Heart right ventricle (tissue), 16 donors: ENCODE results near the gene NANOS1. TPM values are rescaled to one million over a fixed set of nuclear protein-coding genes. Genes with fewer than 3 reads are reported as not detected.

Experiments used
- ATAC-seq, 8 donors: fragments of 200-7000 bp; cut with Tn5 transposase; one replicate each; pipeline ENCODE4 v1.9.1; 2020; ENCODE audit warnings: mild to moderate bottlenecking in 8 of 8, moderate library complexity in 8 of 8, moderate number of reproducible peaks in 1 of 8
- DNase-seq, 2 donors: peaks; one replicate each; pipeline ENCODE4 v3.0.0-alpha.2; 2020
- H3K27ac ChIP-seq, 10 donors: fragments of 200-600 bp; sonication (generic) in 2 of 10; one replicate each; pipeline versions ENCODE4 v1.5.0 to v1.8.0; 2020 to 2022; ENCODE audit warnings: mild to moderate bottlenecking in 3 of 10
- H3K27me3 ChIP-seq, 7 donors: fragments of 200-600 bp; one replicate each; pipeline ENCODE4 v1.8.0; 2021 to 2022; ENCODE audit warnings: mild to moderate bottlenecking in 2 of 7
- H3K36me3 ChIP-seq, 9 donors: fragments of 200-600 bp; sonication (generic) in 1 of 9; one replicate each; pipeline versions ENCODE4 v1.5.0 to v1.8.0; 2020 to 2022; ENCODE audit warnings: mild to moderate bottlenecking in 2 of 9
- H3K4me1 ChIP-seq, 9 donors: fragments of 200-600 bp; sonication (generic) in 1 of 9; one replicate each; pipeline versions ENCODE4 v1.5.0 to v1.8.0; 2020 to 2022; ENCODE audit warnings: mild to moderate bottlenecking in 4 of 9
- H3K4me3 ChIP-seq, 10 donors: fragments of 200-600 bp; sonication (generic) in 2 of 10; one replicate each; pipeline versions ENCODE4 v1.5.0 to v1.8.0; 2020 to 2022; ENCODE audit warnings: mild to moderate bottlenecking in 7 of 10, moderate library complexity in 2 of 10
- H3K9me3 ChIP-seq, 11 donors: fragments of 200-600 bp in 10 of 11; sonication (generic) in 2 of 11; one replicate each; pipeline versions ENCODE4 v1.5.0 to v1.8.0; 2013 to 2022; ENCODE audit warnings: mild to moderate bottlenecking in 2 of 11, control low read depth in 1 of 11, moderate library complexity in 1 of 11
- CTCF ChIP-seq, 9 donors: fragments of 200-600 bp; sonication (generic) in 2 of 9; IDR thresholded peaks; one replicate each; pipeline versions ENCODE4 v1.5.0 to v1.8.0; 2021 to 2022; ENCODE audit warnings: antibody characterized with exemption in 9 of 9, mild to moderate bottlenecking in 5 of 9, moderate library complexity in 1 of 9
- WGBS, 2 donors: extraction: QIAGEN DNeasy Blood & Tissue Kit; methylation state at CpG; one replicate each; pipeline ENCODE4 v1.1.7; 2013; ENCODE audit warnings: inconsistent platforms in 1 of 2; 5-methylcytosine and 5-hydroxymethylcytosine counted together
- intact Hi-C, 10 donors: fragments of 100-400 bp; cut with DNase I; formaldehyde crosslinking; loops; one replicate each; pipeline versions ENCODE4 v1.11.1 to v1.14.2; 2022
- polyA plus RNA-seq, 2 donors: library from polyadenylated mRNA; stranded (reverse); fragments of 200-250 nt; gene quantifications; one replicate each; pipeline ENCODE4 v1.2.3, GENCODE V29; 2013
- total RNA-seq, 10 donors: library from RNA; stranded (reverse); fragmentation: NEBNext Ultra II Directional in 3 of 10; extraction: Animal tissue kit (Norgen Biotek cat#: 25700) in 3 of 10; gene quantifications; one replicate each; pipeline versions ENCODE4 v1.2.1 to v1.2.4, GENCODE V29; 2021 to 2023
- donor health status: Arrhythmogenic right ventricular cardiomyopathy.
- donor health status: ischemic (EF 13 %, LVEDD 7.1; RV severe dilation, severe dysfunction).
- donor health status: healthy with polysubstance abuse.
- donor health status: DM: no; HTN: yes; CAD: no.
- donor health status: DM: no; HTN: no; CAD: no.
- donor health status: ischemic (EF 25% LVEDD 6.9; RV normal size, moderate dysfunction).
- donor health status: ischemic (EF 25% LVEDD 5.7; RV mildly dilated, moderate dysfunction).
- donor health status: healthy.
- donor health status: DM: yes; HTN: yes; CAD: no.
- donor health status: Ischemic cardiomyopathy.
- donor health status: ischemic (EF 35%, LVEDD 5.7; RV mildly dilated, moderate dysfunction).
- donor health status: nonischemic (EF 11% LVEDD 7.7; RV severe dilation, severe dysfunction).
- donor health status: DM: yes; HTN: yes; CAD: no.
- donor health status: PGD.
- donor health status: ischemic (EF 29% LVEDD 5.4; RV normal size, mild dysfunction).
- donor health status: nonischemic (EF 23%, LVEDD 6.1; RV moderate dilation, normal function).

NANOS1 gene
- total and polyA plus RNA-seq, 12 donors: 2.9 to 26.1 (median 7.3) TPM

GRCh38 chr10:119023553-119023868, 6.0 kb upstream of the NANOS1 start:
- Histone ChIP-seq H3K27me3 (peaks cover 0 to under 1% (median 0%) of the 10 kb centered on the region in 7 donors), H3K27ac (no peak overlapping the region), H3K36me3 (no peaks in the 10 kb centered on the region), H3K9me3 (peaks cover 0 to 5% (median 0%) of the 10 kb centered on the region in 11 donors), H3K4me1 (peaks cover 0 to 35% (median 17%) of the 10 kb centered on the region in 9 donors), H3K4me3 (no peak overlapping the region)
- intact Hi-C loops: loop anchor here in 2 of 10 donors (5.0 kb wide), 2 partner anchors 51 to 56 kb away; no protein-coding TSS in a partner anchor
- DNase-seq (no peak), ATAC-seq (no peak)
- 66 to 69% methylated on average over 8 of the region's 8 CpGs for WGBS, 2 donors
- no peak for TF ChIP-seq CTCF (IDR thresholded peaks at IDR 0.05)

DNA sequence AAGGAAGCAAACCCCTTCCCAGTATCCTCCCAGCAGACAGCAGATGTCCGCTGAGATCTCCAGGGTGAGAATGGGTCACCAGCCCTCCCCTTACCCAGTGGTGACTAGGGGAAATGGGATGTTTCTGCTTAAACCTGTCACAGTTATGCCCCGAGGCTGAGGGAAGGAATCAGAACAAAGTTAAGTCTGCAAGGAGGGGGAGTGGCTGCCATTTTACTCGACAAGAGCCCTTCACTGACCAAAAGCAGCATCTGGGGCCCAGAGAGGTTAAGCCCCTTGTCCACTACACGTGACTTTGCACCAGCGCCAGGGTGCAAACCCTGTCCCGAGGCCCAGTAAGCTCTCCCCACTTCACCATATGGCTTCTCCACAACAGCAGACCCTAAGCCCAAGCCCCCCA, 4.6 kb upstream of the NANOS1 start:
- H3K9me3 ChIP-seq: no peaks in the 10 kb centered on the region
- H3K27ac ChIP-seq: peak overlapping the region in 9 of 10 donors; percentile 75 to 92 (median 83)
- no peak for TF ChIP-seq CTCF (IDR thresholded peaks at IDR 0.05)
- ATAC-seq (no peak), DNase-seq (no peak)
- no peak overlapping the region for H3K4me3 ChIP-seq
- WGBS, 2 donors: 48 to 57% methylated on average over 6 of the region's 6 CpGs
- intact Hi-C loops: loop anchor here in 5 of 10 donors (2.0 to 5.0 kb wide), 5 partner anchors 52 to 268 kb away; no protein-coding TSS in a partner anchor
- H3K27me3 ChIP-seq: peaks cover 0 to 7% (median 0%) of the 10 kb centered on the region in 7 donors
- peaks cover 5 to 42% (median 22%) of the 10 kb centered on the region in 9 donors for H3K4me1 ChIP-seq
- H3K36me3 ChIP-seq: no peaks in the 10 kb centered on the region

GRCh38 chr10:119025336-119025735, 4.2 kb upstream of the NANOS1 start:
- Histone ChIP-seq H3K36me3 (no peaks in the 10 kb centered on the region), H3K9me3 (no peaks in the 10 kb centered on the region), H3K4me1 (peaks cover 5 to 42% (median 22%) of the 10 kb centered on the region in 9 donors), H3K27ac (peak overlapping the region; percentile 14 to 93 (median 84)), H3K4me3 (no peak overlapping the region), H3K27me3 (peaks cover 0 to 7% (median 0%) of the 10 kb centered on the region in 7 donors)
- TF ChIP-seq CTCF (IDR thresholded peaks at IDR 0.05): peak in 4 of 9 donors; percentile 15 to 27 (median 22)
- peak; percentile 87 for DNase-seq
- intact Hi-C loops: loop anchor here in 3 of 10 donors (2.0 to 5.0 kb wide), 4 partner anchors 52 to 268 kb away; no protein-coding TSS in a partner anchor
- peak; percentile 46 to 87 (median 80) for ATAC-seq
- WGBS, 2 donors: 17 to 21% methylated on average over 7 of the region's 7 CpGs

GRCh38 chr10:119025776-119026175, 3.7 kb upstream of the NANOS1 start:
- no peaks in the 10 kb centered on the region for H3K9me3 ChIP-seq
- peaks cover 0 to 7% (median 0%) of the 10 kb centered on the region in 7 donors for H3K27me3 ChIP-seq
- DNase-seq: peak; percentile 58 to 63
- no peaks in the 10 kb centered on the region for H3K36me3 ChIP-seq
- no peak for TF ChIP-seq CTCF (IDR thresholded peaks at IDR 0.05)
- H3K4me1 ChIP-seq: peaks cover 5 to 45% (median 25%) of the 10 kb centered on the region in 9 donors
- WGBS, 2 donors: 42 to 46% methylated on average over 7 of the region's 7 CpGs
- H3K4me3 ChIP-seq: no peak overlapping the region
- H3K27ac ChIP-seq: peak overlapping the region; percentile 14 to 93 (median 84)
- ATAC-seq: peak; percentile 35 to 84 (median 70)
- intact Hi-C loops: loop anchor here in 3 of 10 donors (2.0 to 5.0 kb wide), 4 partner anchors 52 to 268 kb away; no protein-coding TSS in a partner anchor
